HCT116 (cell line): ENCODE data around the gene KCNJ8. TPM values are rescaled to one million over a fixed set of nuclear protein-coding genes. Genes with fewer than 3 reads are reported as not detected.

Experiments
- ATAC-seq: fragments of 200-7000 bp; cut with Tn5 transposase; 2 replicates; pipeline ENCODE4 v1.9.1; 2020; ENCODE audit warnings: mild to moderate bottlenecking, moderate library complexity
- BruUV-seq: library from RNA; stranded (reverse); fragments of 400-500 nt; replicated peaks from 2 replicates; lab custom pipeline; 2021; lab: Mats Ljungman, UMichigan
- CTCF ChIA-PET: fragments of 300-600 bp; sonication (Branson Sonifier 250); formaldehyde crosslinking; loops from one replicate; lab custom pipeline; 2021; ENCODE audit warnings: antibody characterized with exemption; lab: Charles Lee
- POLR2A ChIA-PET: fragments of 300-600, 350-600 bp; sonication (Branson Sonifier 250); formaldehyde crosslinking; loops from one replicate; lab custom pipeline; 2021; ENCODE audit warnings: antibody characterized with exemption; lab: Charles Lee
- RAD21 ChIA-PET, 2 experiments: fragments of 300-600 bp; sonication (Branson Sonifier 250); formaldehyde crosslinking; loops; one replicate each; lab custom pipeline; 2023; ENCODE audit warnings: low total read pairs in 2 of 2; ENCODE audit not compliant: uncharacterized antibody in 2 of 2, unreplicated experiment in 2 of 2, low non-redundant PET in 1 of 2; lab: Charles Lee
- DNase-seq: peaks from one replicate; pipeline ENCODE4 v3.0.0-alpha.2; 2010; ENCODE audit warnings: low read depth, low spot score
- H2AFZ ChIP-seq: fragments of 200-600 bp; shearing (Covaris generic), sonication (generic); 2 replicates; pipeline ENCODE4 v1.6.1; 2017; ENCODE audit warnings: low read depth, mixed run types, mixed read lengths, antibody characterized with exemption, low read length; ENCODE audit not compliant: poor library complexity, severe bottlenecking
- H3K27ac ChIP-seq: 2 replicates; pipeline ENCODE4 v1.5.1; 2012; ENCODE audit warnings: low read depth, low read length
- H3K27me3 ChIP-seq: fragments of 200-600 bp; sonication (generic); 2 replicates; pipeline ENCODE4 v1.6.1; 2016; ENCODE audit warnings: mixed run types, low read length, mixed read lengths; ENCODE audit not compliant: insufficient read depth
- H3K36me3 ChIP-seq, 2 experiments: fragments of 200-500 bp in 1 of 2; fragments of 200-600 bp in 1 of 2; sonication (Bioruptor generic) in 1 of 2; sonication (generic) in 1 of 2; 2 replicates each; pipeline versions ENCODE4 v1.5.1 to v1.6.1; 2014 to 2016; ENCODE audit warnings: low read length in 2 of 2, inconsistent platforms in 1 of 2, mixed read lengths in 1 of 2, mixed run types in 1 of 2; ENCODE audit not compliant: insufficient read depth in 2 of 2, control insufficient read depth in 1 of 2
- H3K4me1 ChIP-seq, 2 experiments: fragments of 200-600 bp in 1 of 2; sonication (generic) in 1 of 2; 2 replicates each; pipeline versions ENCODE4 v1.5.1 to v1.6.1; 2012 to 2017; ENCODE audit warnings: low read length in 2 of 2, inconsistent platforms in 1 of 2, mild to moderate bottlenecking in 1 of 2, mixed read lengths in 1 of 2, mixed run types in 1 of 2, moderate library complexity in 1 of 2; ENCODE audit not compliant: insufficient read depth in 2 of 2, control insufficient read depth in 1 of 2
- H3K4me2 ChIP-seq: fragments of 200-600 bp; sonication (generic); 2 replicates; pipeline ENCODE4 v1.6.1; 2017; ENCODE audit warnings: mixed run types, low read length, mixed read lengths
- H3K4me3 ChIP-seq, 2 experiments: fragments of 200-600 bp in 1 of 2; sonication (generic) in 1 of 2; replicated peaks in 1 of 2; 2 replicates each; pipeline ENCODE4 v1.5.1; 2011 to 2016; ENCODE audit warnings: low read length in 2 of 2, control low read depth in 1 of 2, low read depth in 1 of 2, mild to moderate bottlenecking in 1 of 2, mixed read lengths in 1 of 2, mixed run types in 1 of 2
- H3K79me2 ChIP-seq: fragments of 200-600 bp; sonication (generic); 2 replicates; pipeline ENCODE4 v1.6.1; 2017; ENCODE audit warnings: mild to moderate bottlenecking, mixed run types, low read length, moderate library complexity, mixed read lengths; ENCODE audit not compliant: insufficient read depth
- H3K9ac ChIP-seq: fragments of 200-600 bp; sonication (generic); 2 replicates; pipeline ENCODE4 v1.6.1; 2016; ENCODE audit warnings: low read length, mixed read lengths
- H3K9me2 ChIP-seq: fragments of 200-600 bp; sonication (generic), shearing (Covaris generic); 2 replicates; pipeline ENCODE4 v1.6.1; 2017; ENCODE audit warnings: mixed run types, mild to moderate bottlenecking, moderate library complexity; ENCODE audit not compliant: insufficient read depth
- H3K9me3 ChIP-seq, 2 experiments: fragments of 200-500 bp in 1 of 2; fragments of 200-600 bp in 1 of 2; sonication (Bioruptor generic) in 1 of 2; sonication (generic) in 1 of 2; 2 replicates each; pipeline ENCODE4 v1.6.1; 2014 to 2017; ENCODE audit warnings: low read length in 2 of 2, mixed read lengths in 2 of 2, inconsistent platforms in 1 of 2, low read depth in 1 of 2, mild to moderate bottlenecking in 1 of 2, mixed run types in 1 of 2, moderate library complexity in 1 of 2; ENCODE audit not compliant: control insufficient read depth in 1 of 2, insufficient read depth in 1 of 2
- H4K20me1 ChIP-seq: fragments of 200-600 bp; sonication (generic), shearing (Covaris generic); 2 replicates; pipeline ENCODE4 v1.6.1; 2017; ENCODE audit warnings: mixed run types, mild to moderate bottlenecking, moderate library complexity; ENCODE audit not compliant: insufficient read depth
- ATF3 ChIP-seq: IDR thresholded peaks from 2 replicates; pipeline ENCODE4 v1.6.1; 2012
- EGR1 ChIP-seq: IDR thresholded peaks from 2 replicates; pipeline ENCODE4 v1.6.1; 2012; ENCODE audit warnings: low read depth
- FOSL1 ChIP-seq: IDR thresholded peaks from 2 replicates; pipeline ENCODE4 v1.6.1; 2012; ENCODE audit warnings: low read depth
- MAX ChIP-seq: IDR thresholded peaks from 2 replicates; pipeline ENCODE4 v1.6.1; 2012
- POLR2A ChIP-seq: IDR thresholded peaks from 2 replicates; pipeline ENCODE4 v1.7.0; 2011; ENCODE audit warnings: borderline replicate concordance; ENCODE audit not compliant: insufficient read depth, insufficient read length; ENCODE audit errors: extremely low read depth
- RAD21 ChIP-seq: IDR thresholded peaks from 2 replicates; pipeline ENCODE4 v1.6.1; 2012; ENCODE audit warnings: low read depth, mild to moderate bottlenecking
- REST ChIP-seq: IDR thresholded peaks from 2 replicates; pipeline ENCODE4 v1.6.1; 2012; ENCODE audit warnings: low read depth
- SIN3A ChIP-seq: IDR thresholded peaks from 2 replicates; pipeline ENCODE4 v1.6.1; 2012; ENCODE audit warnings: low read depth
- SRF ChIP-seq: IDR thresholded peaks from 2 replicates; pipeline ENCODE4 v1.6.1; 2012; ENCODE audit warnings: low read depth
- YY1 ChIP-seq: IDR thresholded peaks from 2 replicates; pipeline ENCODE4 v1.6.1; 2011; ENCODE audit warnings: low read length, low read depth, moderate library complexity, mild to moderate bottlenecking; ENCODE audit not compliant: insufficient replicate concordance; ENCODE audit errors: extremely low read depth
- ZBTB33 ChIP-seq: IDR thresholded peaks from 2 replicates; pipeline ENCODE4 v1.6.1; 2011; ENCODE audit warnings: mild to moderate bottlenecking, low read length, moderate library complexity; ENCODE audit not compliant: insufficient replicate concordance; ENCODE audit errors: extremely low read depth
- ZFX ChIP-seq: fragments of 450-650 bp; IDR thresholded peaks from 2 replicates; pipeline ENCODE4 v1.6.1; 2017
- intact Hi-C: fragments of 100-400 bp; cut with micrococcal nuclease; formaldehyde crosslinking; loops from 2 replicates; pipeline ENCODE4 v1.10.0; 2022
- total RNA-seq: library from RNA; stranded (reverse); gene quantifications from one replicate; pipeline ENCODE4 v1.2.1, GENCODE V29; 2021; ENCODE audit not compliant: unreplicated experiment

Gene KCNJ8
- total RNA-seq, 1 experiment from 2014 or later = 0.17 TPM

- ChIA-PET CTCF (no interaction called here), POLR2A (no interaction called here), RAD21 (no interaction called here)
- no peaks in the 10 kb centered on the region for H3K27me3 ChIP-seq
- no peak overlapping the region for H2AFZ ChIP-seq
- no peak overlapping the region for H3K4me2 ChIP-seq
- H4K20me1 ChIP-seq = no peaks in the 10 kb centered on the region
- intact Hi-C loops = no loop called here
- ATAC-seq = no peak
- no peaks in the 10 kb centered on the region for H3K36me3 ChIP-seq
- no peaks in the 10 kb centered on the region for H3K4me1 ChIP-seq
- no peaks in the 10 kb centered on the region for H3K79me2 ChIP-seq
- H3K4me3 ChIP-seq = no peak overlapping the region
- H3K9me3 ChIP-seq = no peaks in the 10 kb centered on the region
- no peak for DNase-seq
- no peaks in the 10 kb centered on the region for H3K9me2 ChIP-seq
- no peak overlapping the region for H3K27ac ChIP-seq
- H3K9ac ChIP-seq = no peak overlapping the region
- no TSS peak for BruUV-seq
- TF ChIP-seq SIN3A (no peak), REST (no peak), ZBTB33 (no peak), FOSL1 (no peak), ATF3 (no peak), SRF (no peak), MAX (no peak), YY1 (no peak), ZFX (no peak), RAD21 (no peak), POLR2A (no peak), EGR1 (no peak)
- TF ChIP-seq, all 23 proteins: peak for 0
These were observed 23.0 kb upstream of the KCNJ8 start for GRCh38 chr12:21797539-21797938.
